SH-SY5Y (cell line): ENCODE measurements around the gene KRT36.

ENCODE experiments used
- GATA2 ChIP-seq: IDR thresholded peaks from 2 replicates; pipeline ENCODE4 v1.6.1; 2011; ENCODE audit warnings: mild to moderate bottlenecking, low read depth, low read length
- GATA3 ChIP-seq: IDR thresholded peaks from 2 replicates; pipeline ENCODE4 v1.6.1; 2011; ENCODE audit warnings: low read depth, mild to moderate bottlenecking, low read length, moderate library complexity

DNA sequence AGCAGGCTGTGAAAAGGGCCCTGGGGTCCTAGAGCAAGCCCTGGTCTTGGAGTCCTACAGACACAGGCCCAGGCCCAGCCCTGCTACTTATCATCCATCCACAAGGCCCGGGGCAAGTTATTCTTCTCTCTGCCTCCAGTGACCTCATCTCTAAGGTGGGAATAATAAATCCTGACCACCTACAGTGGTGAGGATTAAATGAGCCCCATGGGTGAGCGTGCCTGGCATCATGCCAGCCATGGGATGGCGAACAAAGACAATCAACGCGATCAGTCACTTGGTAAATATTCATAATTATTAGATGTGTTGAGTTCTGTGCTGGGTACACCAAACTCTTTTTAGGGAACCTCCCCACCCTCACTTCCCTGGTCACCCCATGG is 23.4 kb upstream of the KRT36 start:
- TF ChIP-seq GATA2 (no peak), GATA3 (no peak)
